Smooth muscle cell (in vitro differentiated cells): ENCODE measurements around the gene PARVA. TPM values are rescaled to one million over a fixed set of nuclear protein-coding genes. Genes with fewer than 3 reads are reported as not detected.
"Not testable (repeated sequence)": the region's sequence is repeated elsewhere in the genome, so short reads cannot be mapped to it uniquely, and the experiment has no call there.

ENCODE experiments used
- DNase-seq: peaks from one replicate; lab custom pipeline; 2025; ENCODE audit not compliant: unreplicated experiment; lab: John Stamatoyannopoulos, UW
- H2AFZ ChIP-seq: fragments of 200-600 bp; sonication (generic); 2 replicates; pipeline ENCODE4 v1.6.0; 2016; ENCODE audit warnings: antibody characterized with exemption, low read depth, mild to moderate bottlenecking
- H3F3A ChIP-seq: fragments of 200-600 bp; sonication (generic); 2 replicates; pipeline ENCODE4 v1.6.0; 2017; ENCODE audit warnings: antibody characterized with exemption, low read depth
- H3K27ac ChIP-seq: fragments of 200-600 bp; sonication (generic); 2 replicates; pipeline ENCODE4 v1.5.1; 2016; ENCODE audit warnings: low read depth, mild to moderate bottlenecking
- H3K27me3 ChIP-seq: fragments of 200-600 bp; sonication (generic); 2 replicates; pipeline ENCODE4 v1.6.1; 2016; ENCODE audit warnings: low read depth, mild to moderate bottlenecking
- H3K36me3 ChIP-seq: fragments of 200-600 bp; sonication (generic); 2 replicates; pipeline ENCODE4 v1.5.1; 2016; ENCODE audit warnings: low read depth
- H3K4me1 ChIP-seq: fragments of 200-600 bp; sonication (generic); 2 replicates; pipeline ENCODE4 v1.5.1; 2016; ENCODE audit warnings: low read depth
- H3K4me2 ChIP-seq: fragments of 200-600 bp; sonication (generic); 2 replicates; pipeline ENCODE4 v1.6.0; 2016; ENCODE audit warnings: mild to moderate bottlenecking
- H3K4me3 ChIP-seq: fragments of 200-600 bp; sonication (generic); 2 replicates; pipeline ENCODE4 v1.5.1; 2016; ENCODE audit warnings: mild to moderate bottlenecking
- H3K79me2 ChIP-seq: fragments of 200-600 bp; sonication (generic); 2 replicates; pipeline ENCODE4 v1.6.0; 2016; ENCODE audit warnings: low read depth, mild to moderate bottlenecking
- H3K9ac ChIP-seq: fragments of 200-600 bp; sonication (generic); 2 replicates; pipeline ENCODE4 v1.6.0; 2016; ENCODE audit warnings: low read depth
- H3K9me3 ChIP-seq: fragments of 200-600 bp; sonication (generic); replicated peaks from 2 replicates; pipeline ENCODE4 v1.5.1; 2016; ENCODE audit warnings: low read depth
- H4K20me1 ChIP-seq: fragments of 200-600 bp; sonication (generic); 2 replicates; pipeline ENCODE4 v1.6.0; 2016; ENCODE audit warnings: low read depth
- CTCF ChIP-seq: fragments of 200-600 bp; sonication (generic); IDR thresholded peaks from 2 replicates; pipeline ENCODE4 v1.5.1; 2017; ENCODE audit warnings: borderline replicate concordance, mild to moderate bottlenecking, antibody characterized with exemption; ENCODE audit not compliant: insufficient read depth, poor library complexity, severe bottlenecking
- WGBS: methylation state at CpG from one replicate; pipeline ENCODE4 v1.1.7; 2016; ENCODE audit warnings: low lambda C conversion rate; 5-methylcytosine and 5-hydroxymethylcytosine counted together
- polyA plus RNA-seq: library from polyadenylated mRNA; unstranded; fragments of >200 nt; fragmentation: Nextera tagmentation; extraction: Ambion mirVana; gene quantifications from 2 replicates; pipeline ENCODE4 v1.2.1, GENCODE V29; 2016
- total RNA-seq: library from RNA; depleted of rRNA; stranded (reverse); fragments of >200 nt; gene quantifications from 2 replicates; pipeline ENCODE4 v1.2.3, GENCODE V29; 2014

The PARVA gene
- total and polyA plus RNA-seq, 2 experiments from 2014 or later, result 73.9 to 99.4 TPM

GRCh38 chr11:12353534-12353933 lies 23.8 kb upstream of the PARVA start:
- no peak for DNase-seq
- no peaks in the 10 kb centered on the region for H3K79me2 ChIP-seq
- H3K9me3 ChIP-seq, result no peaks in the 10 kb centered on the region
- H2AFZ ChIP-seq, result no peak overlapping the region
- H4K20me1 ChIP-seq, result no peaks in the 10 kb centered on the region
- WGBS, result 89% methylated on average over 1 of the region's 1 CpG
- no peak overlapping the region for H3K4me3 ChIP-seq
- H3K4me2 ChIP-seq, result no peak overlapping the region
- H3F3A ChIP-seq, result no peaks in the 10 kb centered on the region
- H3K36me3 ChIP-seq, result no peaks in the 10 kb centered on the region
- no peak for TF ChIP-seq CTCF
- no peaks in the 10 kb centered on the region for H3K27me3 ChIP-seq
- H3K4me1 ChIP-seq, result no peaks in the 10 kb centered on the region
- no peak overlapping the region for H3K27ac ChIP-seq
- no peak overlapping the region for H3K9ac ChIP-seq

- no peaks in the 10 kb centered on the region for H3K4me1 ChIP-seq
- H3K4me2 ChIP-seq, result no peak overlapping the region
- no peak overlapping the region for H2AFZ ChIP-seq
- H3K36me3 ChIP-seq, result no peaks in the 10 kb centered on the region
- TF ChIP-seq CTCF, result no peak
- no peaks in the 10 kb centered on the region for H3F3A ChIP-seq
- H3K9me3 ChIP-seq, result no peaks in the 10 kb centered on the region
- H3K4me3 ChIP-seq, result no peak overlapping the region
- H4K20me1 ChIP-seq, result no peaks in the 10 kb centered on the region
- DNase-seq, result no peak
- H3K27ac ChIP-seq, result no peak overlapping the region
- H3K9ac ChIP-seq, result no peak overlapping the region
- WGBS, result 74% methylated on average over 9 of the region's 9 CpGs
- no peaks in the 10 kb centered on the region for H3K27me3 ChIP-seq
- no peaks in the 10 kb centered on the region for H3K79me2 ChIP-seq
Measured at GRCh38 chr11:12354750-12355545, 22.4 kb upstream of the PARVA start.

DNA sequence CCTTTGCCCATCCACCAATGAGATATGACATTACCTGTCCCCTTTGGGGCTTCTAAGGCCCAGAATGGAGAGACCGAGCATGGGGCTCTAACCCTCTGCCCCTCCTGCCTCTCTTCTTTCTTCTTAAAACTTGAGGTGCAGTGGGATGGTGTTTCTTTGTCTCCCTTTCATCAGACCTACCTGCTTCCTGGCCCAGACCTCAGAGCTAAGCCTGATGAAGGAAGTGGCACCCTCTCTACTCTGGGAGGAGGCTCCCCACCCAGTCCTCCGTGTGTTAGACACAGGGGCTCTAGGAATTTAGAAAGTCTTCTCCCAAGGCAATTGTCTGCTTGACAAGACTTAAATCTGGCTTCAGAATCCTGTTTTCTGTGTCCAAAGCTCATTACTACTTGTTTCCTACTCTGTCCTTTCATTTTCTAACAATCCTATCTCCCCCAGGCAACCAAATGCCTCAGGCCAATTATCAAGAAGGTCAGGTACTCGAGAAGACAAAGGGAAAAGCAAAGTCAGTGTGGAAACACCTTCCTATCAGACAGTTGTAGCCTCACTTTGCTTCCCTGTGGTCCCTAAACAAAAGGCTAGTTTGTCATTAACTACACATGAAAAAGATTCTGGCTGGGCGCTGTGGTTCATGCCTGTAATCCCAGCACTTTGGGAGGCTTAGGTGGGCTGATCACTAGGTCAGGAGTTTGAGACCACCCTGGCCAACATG lies 20.3 kb upstream of the PARVA start:
- H3K36me3 ChIP-seq, result no peaks in the 10 kb centered on the region
- H3K27ac ChIP-seq, result no peak overlapping the region
- H4K20me1 ChIP-seq, result no peaks in the 10 kb centered on the region
- H3K27me3 ChIP-seq, result no peaks in the 10 kb centered on the region
- 70% methylated on average over 4 of the region's 4 CpGs for WGBS
- H3K4me3 ChIP-seq, result no peak overlapping the region
- H3F3A ChIP-seq, result no peaks in the 10 kb centered on the region
- TF ChIP-seq CTCF, result no peak
- no peak overlapping the region for H3K4me2 ChIP-seq
- DNase-seq, result no peak
- no peaks in the 10 kb centered on the region for H3K9me3 ChIP-seq
- no peak overlapping the region for H2AFZ ChIP-seq
- no peaks in the 10 kb centered on the region for H3K79me2 ChIP-seq
- no peak overlapping the region for H3K9ac ChIP-seq
- no peaks in the 10 kb centered on the region for H3K4me1 ChIP-seq

DNA sequence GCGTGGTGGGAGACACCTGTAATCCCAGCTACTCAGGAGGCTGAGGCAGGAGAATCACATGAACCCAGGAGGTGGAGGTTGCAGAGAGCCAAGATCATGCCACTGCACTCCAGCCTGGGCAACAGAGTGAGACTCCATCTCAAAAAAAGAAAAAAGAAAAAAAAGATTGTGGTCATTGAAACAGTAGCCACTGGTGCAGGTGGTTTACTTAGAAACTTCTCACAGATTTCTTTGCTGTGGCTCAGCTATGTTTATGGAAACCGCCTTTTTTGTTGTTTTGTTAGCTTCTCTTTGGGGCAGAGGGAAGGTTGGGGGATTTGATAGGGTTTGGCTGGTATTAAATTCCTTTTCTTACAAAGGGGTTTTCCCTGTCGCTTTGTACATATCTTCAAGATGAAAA lies 19.7 kb upstream of the PARVA start:
- H3K27me3 ChIP-seq, H4K20me1 ChIP-seq, H3F3A ChIP-seq, H3K4me2 ChIP-seq, H3K9me3 ChIP-seq, H3K27ac ChIP-seq, H2AFZ ChIP-seq, H3K9ac ChIP-seq, H3K4me3 ChIP-seq, H3K4me1 ChIP-seq, DNase-seq, H3K79me2 ChIP-seq, H3K36me3 ChIP-seq: not testable (repeated sequence)
- 89% methylated on average over 3 of the region's 3 CpGs for WGBS
